RWPE2 (cell line): ENCODE results near the gene BMPER.

ENCODE experiments used
- ATAC-seq: fragments of 200-7000 bp; cut with Tn5 transposase; 3 replicates; pipeline ENCODE4 v1.9.1; 2021; ENCODE audit warnings: low read depth
- DNase-seq: peaks from one replicate; pipeline ENCODE4 v3.0.0-alpha.2; 2020; ENCODE audit warnings: low spot score
- H3K27ac ChIP-seq: fragments of 450-650 bp; 2 replicates; pipeline ENCODE4 v1.5.1; 2017; ENCODE audit warnings: mild to moderate bottlenecking; ENCODE audit not compliant: poor library complexity, severe bottlenecking
- H3K27me3 ChIP-seq: fragments of 250-450 bp; sonication (Bioruptor Pico); 2 replicates; pipeline ENCODE4 v1.5.1; 2021; ENCODE audit warnings: mild to moderate bottlenecking, moderate library complexity; ENCODE audit not compliant: insufficient read depth, poor library complexity, severe bottlenecking
- H3K36me3 ChIP-seq: fragments of 250-450 bp; sonication (Bioruptor Pico); 2 replicates; pipeline ENCODE4 v1.5.1; 2020; ENCODE audit warnings: low read depth, mild to moderate bottlenecking, moderate library complexity
- H3K4me1 ChIP-seq: fragments of 250-450 bp; sonication (Bioruptor Pico); 2 replicates; pipeline ENCODE4 v1.5.1; 2021; ENCODE audit warnings: mild to moderate bottlenecking, moderate library complexity; ENCODE audit not compliant: insufficient read depth, poor library complexity, severe bottlenecking
- H3K4me3 ChIP-seq: fragments of 250-450 bp; sonication (Bioruptor Pico); 2 replicates; pipeline ENCODE4 v1.5.1; 2021; ENCODE audit warnings: mild to moderate bottlenecking, moderate library complexity; ENCODE audit not compliant: severe bottlenecking
- H3K9me3 ChIP-seq: fragments of 250-450 bp; sonication (Bioruptor Pico); 2 replicates; pipeline ENCODE4 v1.5.1; 2021; ENCODE audit warnings: mild to moderate bottlenecking, moderate library complexity; ENCODE audit not compliant: severe bottlenecking
- CTCF ChIP-seq: fragments of 450-650 bp; IDR thresholded peaks from one replicate; pipeline ENCODE4 v1.5.1; 2017; ENCODE audit warnings: mild to moderate bottlenecking, moderate library complexity; ENCODE audit not compliant: poor library complexity, severe bottlenecking

Gene BMPER

GRCh38 chr7:33895025-33895804, 10.1 kb upstream of the BMPER start:
- Histone ChIP-seq H3K27me3 (no peaks in the 10 kb centered on the region), H3K4me3 (no peak overlapping the region), H3K36me3 (no peaks in the 10 kb centered on the region), H3K27ac (no peak overlapping the region), H3K4me1 (no peaks in the 10 kb centered on the region), H3K9me3 (no peaks in the 10 kb centered on the region)
- peak; percentile 94 for TF ChIP-seq CTCF
- DNase-seq (peak; percentile 74), ATAC-seq (peak; percentile 98)

DNA sequence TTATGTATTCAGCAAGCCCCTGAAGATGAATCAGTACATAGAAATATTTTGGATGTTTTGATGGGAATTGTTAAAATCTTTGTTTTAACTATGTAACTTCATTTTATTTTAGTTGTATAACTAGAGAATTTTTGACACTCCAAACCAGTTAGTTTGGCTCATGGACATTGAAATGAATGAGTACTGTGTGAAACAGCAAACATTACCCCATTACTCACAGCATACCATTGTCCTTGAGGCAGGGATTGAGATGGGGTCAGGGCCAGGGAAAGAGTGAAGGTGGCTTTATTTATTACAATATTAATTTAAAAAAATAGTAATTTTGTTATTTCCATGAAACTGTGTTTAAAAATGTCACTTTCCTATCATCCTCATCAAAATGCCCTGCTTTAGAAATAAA, 4.8 kb upstream of the BMPER start:
- ATAC-seq: no peak
- TF ChIP-seq CTCF: no peak
- no peaks in the 10 kb centered on the region for H3K36me3 ChIP-seq
- H3K9me3 ChIP-seq: no peaks in the 10 kb centered on the region
- no peaks in the 10 kb centered on the region for H3K4me1 ChIP-seq
- DNase-seq: no peak
- no peak overlapping the region for H3K27ac ChIP-seq
- H3K27me3 ChIP-seq: peaks cover under 1% of the 10 kb centered on the region
- H3K4me3 ChIP-seq: no peak overlapping the region

DNA sequence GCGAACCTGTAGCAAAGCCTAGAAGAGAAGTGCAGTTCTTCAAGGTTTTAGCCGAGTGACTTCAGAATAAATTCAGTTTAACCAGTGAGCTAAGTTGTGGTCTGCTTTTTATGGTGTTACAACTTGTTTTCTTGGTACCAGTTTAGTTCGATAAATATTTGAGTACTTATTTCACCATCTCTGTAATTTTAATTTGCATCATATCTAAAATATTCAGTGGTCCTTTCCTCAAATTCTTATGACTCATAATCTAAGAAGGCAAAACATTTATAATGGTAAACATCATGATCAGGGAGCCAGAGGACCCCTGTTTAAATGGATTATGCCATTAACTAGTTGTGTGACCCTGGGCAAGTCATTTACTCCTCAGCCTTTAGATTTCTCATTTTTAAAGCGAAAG, 4.1 kb upstream of the BMPER start:
- H3K36me3 ChIP-seq: no peaks in the 10 kb centered on the region
- H3K4me3 ChIP-seq: no peak overlapping the region
- no peaks in the 10 kb centered on the region for H3K9me3 ChIP-seq
- ATAC-seq (no peak), DNase-seq (no peak)
- H3K27me3 ChIP-seq: peaks cover 7% of the 10 kb centered on the region
- no peak overlapping the region for H3K27ac ChIP-seq
- H3K4me1 ChIP-seq: no peaks in the 10 kb centered on the region
- TF ChIP-seq CTCF: no peak

DNA sequence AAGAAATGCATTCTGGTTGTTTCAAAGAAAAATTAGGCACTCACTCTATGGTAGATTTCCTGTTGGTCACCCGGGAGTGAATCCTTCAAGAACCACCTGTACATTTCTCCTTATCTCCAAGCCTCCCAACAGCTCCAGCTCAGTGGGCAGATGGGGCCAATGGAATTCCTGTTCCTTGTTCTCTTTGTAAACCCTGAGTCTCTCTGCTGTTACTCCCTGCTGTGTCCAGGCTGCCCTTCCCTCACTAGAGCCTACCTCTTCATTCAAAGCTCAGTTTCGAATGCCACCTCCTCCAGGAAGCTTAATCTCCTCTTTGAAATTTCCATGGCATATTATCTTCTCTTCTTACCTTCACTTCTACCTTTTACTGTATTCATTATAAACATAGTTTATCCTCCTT, 3.5 kb upstream of the BMPER start:
- H3K27ac ChIP-seq: no peak overlapping the region
- no peak overlapping the region for H3K4me3 ChIP-seq
- TF ChIP-seq CTCF: no peak
- ATAC-seq: no peak
- H3K9me3 ChIP-seq: no peaks in the 10 kb centered on the region
- no peaks in the 10 kb centered on the region for H3K36me3 ChIP-seq
- H3K27me3 ChIP-seq: peaks cover 14% of the 10 kb centered on the region
- no peak for DNase-seq
- no peaks in the 10 kb centered on the region for H3K4me1 ChIP-seq

DNA sequence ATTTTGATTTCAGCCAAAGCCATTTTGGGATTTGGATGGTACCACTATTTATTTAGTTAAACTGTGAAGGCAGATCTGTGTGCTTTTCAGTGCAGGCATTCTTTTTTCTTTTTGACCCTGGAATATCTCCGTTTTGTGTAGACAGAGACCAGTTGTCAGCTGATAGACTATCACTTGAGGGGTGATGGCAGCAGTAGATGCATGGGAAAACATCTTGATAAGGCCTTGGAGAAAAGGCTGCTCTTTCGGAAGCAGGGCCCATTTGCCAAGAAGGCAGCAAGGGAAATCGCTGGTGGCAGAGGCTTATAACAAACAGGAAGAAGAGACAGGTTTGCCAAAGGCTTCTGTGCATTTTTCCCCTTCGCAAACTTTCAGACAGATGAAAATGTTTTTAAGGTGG, 2.6 kb upstream of the BMPER start:
- Histone ChIP-seq H3K4me1 (no peaks in the 10 kb centered on the region), H3K36me3 (no peaks in the 10 kb centered on the region), H3K27ac (no peak overlapping the region), H3K4me3 (no peak overlapping the region), H3K9me3 (no peaks in the 10 kb centered on the region), H3K27me3 (peaks cover 23% of the 10 kb centered on the region)
- ATAC-seq: no peak
- no peak for DNase-seq
- no peak for TF ChIP-seq CTCF
